Activated CD8-positive, alpha-beta T cell treated with anti-CD3 and anti-CD28 coated beads for 36 hours (primary cell): ENCODE measurements around the gene ABCD1. TPM values are rescaled to one million over a fixed set of nuclear protein-coding genes. Genes with fewer than 3 reads are reported as not detected.

Experiments used
- ATAC-seq: fragments of 200-7000 bp; cut with Tn5 transposase; one replicate; pipeline ENCODE4 v1.10.0; 2021; ENCODE audit warnings: mild to moderate bottlenecking, moderate library complexity
- CTCF ChIA-PET: fragments of 350-600 bp; sonication (Branson Sonifier 250); formaldehyde crosslinking; loops from one replicate; lab custom pipeline; 2021; ENCODE audit warnings: antibody characterized with exemption; lab: Charles Lee
- POLR2A ChIA-PET: fragments of 350-600 bp; sonication (Branson Sonifier 250); formaldehyde crosslinking; loops from one replicate; lab custom pipeline; 2021; ENCODE audit warnings: antibody characterized with exemption; lab: Charles Lee
- DNase-seq: peaks from one replicate; pipeline ENCODE4 v3.0.0-alpha.2; 2020
- H3K27ac Mint-ChIP-seq: one replicate; pipeline ENCODE4 v1.8.0; 2021; ENCODE audit warnings: mild to moderate bottlenecking, mixed read lengths
- H3K27me3 Mint-ChIP-seq: one replicate; pipeline ENCODE4 v1.8.0; 2021; ENCODE audit warnings: mixed read lengths
- H3K36me3 Mint-ChIP-seq: one replicate; pipeline ENCODE4 v1.8.0; 2021; ENCODE audit warnings: low read depth, mixed read lengths
- H3K4me1 Mint-ChIP-seq: one replicate; pipeline ENCODE4 v1.8.0; 2021; ENCODE audit warnings: low read depth, mixed read lengths
- H3K4me3 Mint-ChIP-seq: one replicate; pipeline ENCODE4 v1.8.0; 2021; ENCODE audit warnings: mild to moderate bottlenecking, moderate library complexity, mixed read lengths
- H3K9me3 Mint-ChIP-seq: one replicate; pipeline ENCODE4 v1.8.0; 2021; ENCODE audit warnings: mixed read lengths
- intact Hi-C: fragments of 100-400 bp; cut with micrococcal nuclease; formaldehyde crosslinking; loops from one replicate; pipeline ENCODE4 v1.10.0; 2022
- total RNA-seq, 2 experiments: library from RNA; stranded (reverse); gene quantifications; one replicate each; pipeline ENCODE4 v1.2.3, GENCODE V29; 2021
- TF ChIP-seq, protein P1 (sequence below): fragments of 200-600 bp; IDR thresholded peaks from one replicate; pipeline ENCODE4 v1.8.0; 2022; ENCODE audit warnings: antibody characterized with exemption, mild to moderate bottlenecking

Gene ABCD1
- total RNA-seq, 2 experiments from 2014 or later = 3.9 to 4.4 TPM

DNA sequence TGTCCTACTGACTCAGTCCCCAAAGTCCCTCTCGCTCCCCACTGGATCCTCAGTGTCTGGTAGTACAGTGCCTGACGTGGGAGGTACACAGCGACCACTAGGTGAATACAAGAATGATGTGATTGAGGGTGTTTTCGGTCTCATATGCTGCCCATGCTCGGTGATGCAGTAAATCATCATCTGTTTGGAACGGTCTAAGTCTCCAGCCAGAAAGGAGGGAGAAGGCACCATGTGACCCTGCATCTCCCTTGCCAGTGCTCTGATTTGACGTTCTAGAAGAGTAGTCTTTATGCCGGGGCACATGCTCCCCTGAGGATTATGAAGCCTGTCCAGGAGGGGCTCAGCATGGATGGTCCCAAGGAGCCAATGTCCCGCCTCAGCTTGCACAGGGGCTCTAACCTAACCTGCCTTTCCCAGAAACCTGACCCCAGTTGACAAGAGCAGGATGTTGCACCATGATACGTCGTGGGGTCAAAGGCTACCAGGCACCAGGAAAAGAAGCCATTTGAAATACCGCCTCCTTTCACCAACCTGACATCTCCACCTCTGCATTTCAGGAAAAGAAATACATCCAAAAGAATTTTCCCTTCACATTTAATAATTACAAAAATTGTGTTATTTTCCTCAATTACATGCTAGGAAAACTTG, 25.6 kb downstream of the ABCD1 start:
- POLR2A ChIA-PET = no interaction called here
- H3K27me3 Mint-ChIP-seq = no peaks in the 10 kb centered on the region
- H3K9me3 Mint-ChIP-seq = no peaks in the 10 kb centered on the region
- H3K4me3 Mint-ChIP-seq = no peak overlapping the region
- H3K36me3 Mint-ChIP-seq = no peaks in the 10 kb centered on the region
- H3K4me1 Mint-ChIP-seq = no peaks in the 10 kb centered on the region
- H3K27ac Mint-ChIP-seq = no peak overlapping the region
- ATAC-seq = no peak
- TF ChIP-seq, protein P1, sequence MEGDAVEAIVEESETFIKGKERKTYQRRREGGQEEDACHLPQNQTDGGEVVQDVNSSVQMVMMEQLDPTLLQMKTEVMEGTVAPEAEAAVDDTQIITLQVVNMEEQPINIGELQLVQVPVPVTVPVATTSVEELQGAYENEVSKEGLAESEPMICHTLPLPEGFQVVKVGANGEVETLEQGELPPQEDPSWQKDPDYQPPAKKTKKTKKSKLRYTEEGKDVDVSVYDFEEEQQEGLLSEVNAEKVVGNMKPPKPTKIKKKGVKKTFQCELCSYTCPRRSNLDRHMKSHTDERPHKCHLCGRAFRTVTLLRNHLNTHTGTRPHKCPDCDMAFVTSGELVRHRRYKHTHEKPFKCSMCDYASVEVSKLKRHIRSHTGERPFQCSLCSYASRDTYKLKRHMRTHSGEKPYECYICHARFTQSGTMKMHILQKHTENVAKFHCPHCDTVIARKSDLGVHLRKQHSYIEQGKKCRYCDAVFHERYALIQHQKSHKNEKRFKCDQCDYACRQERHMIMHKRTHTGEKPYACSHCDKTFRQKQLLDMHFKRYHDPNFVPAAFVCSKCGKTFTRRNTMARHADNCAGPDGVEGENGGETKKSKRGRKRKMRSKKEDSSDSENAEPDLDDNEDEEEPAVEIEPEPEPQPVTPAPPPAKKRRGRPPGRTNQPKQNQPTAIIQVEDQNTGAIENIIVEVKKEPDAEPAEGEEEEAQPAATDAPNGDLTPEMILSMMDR = no peak
- CTCF ChIA-PET = no interaction called here
- intact Hi-C loops = no loop called here
- DNase-seq = no peak

DNA sequence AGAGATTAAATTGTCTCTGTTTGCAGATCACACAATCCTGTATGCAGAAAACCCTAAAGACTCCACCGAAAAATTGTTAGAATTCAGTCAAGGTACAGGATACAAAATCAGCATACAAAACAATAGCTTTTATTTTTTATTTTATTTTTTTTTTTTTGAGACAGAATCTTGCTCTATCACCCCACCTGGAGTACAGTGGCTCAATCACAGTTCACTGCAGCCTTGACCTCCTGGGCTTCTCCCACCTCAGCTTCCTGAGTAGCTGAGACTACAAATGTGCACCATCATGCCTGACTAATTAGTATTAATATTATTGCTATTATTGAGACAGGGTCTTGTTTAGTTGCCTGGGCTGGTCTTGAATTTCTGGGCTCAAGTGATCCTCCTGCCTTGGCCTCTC, 30.5 kb downstream of the ABCD1 start:
- CTCF ChIA-PET = interaction anchor here (0.6 to 1.7 kb wide), 3 partner anchors 8 to 71 kb away, joined by 3 to 10 read pairs (median 3); partner anchors contain the start of gene PLXNB3
- no peaks in the 10 kb centered on the region for H3K36me3 Mint-ChIP-seq
- intact Hi-C loops = no loop called here

DNA sequence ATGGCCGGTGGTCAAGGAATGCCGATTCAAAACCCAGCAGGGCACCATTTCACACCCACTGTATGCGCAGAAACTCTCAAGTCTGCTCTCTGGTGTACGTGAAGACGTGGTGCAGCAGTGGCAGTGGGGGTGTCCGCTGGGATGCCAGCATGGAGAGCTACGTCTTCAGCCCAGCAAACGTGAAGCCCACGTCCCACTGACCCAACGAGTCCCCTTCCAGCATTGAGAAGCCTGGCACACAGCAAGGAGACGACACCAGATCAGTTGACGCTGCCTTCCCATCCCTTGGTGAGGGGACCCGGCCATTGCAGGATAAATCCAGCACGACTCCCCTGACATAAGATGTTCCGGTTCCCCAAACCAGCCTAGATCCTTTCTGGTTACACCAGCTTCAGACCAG, 37.2 kb downstream of the ABCD1 start:
- H3K4me1 Mint-ChIP-seq = peaks cover 9% of the 10 kb centered on the region
- POLR2A ChIA-PET = no interaction called here
- DNase-seq = no peak
- no peak overlapping the region for H3K27ac Mint-ChIP-seq
- no peaks in the 10 kb centered on the region for H3K27me3 Mint-ChIP-seq
- CTCF ChIA-PET = no interaction called here
- no peak for ATAC-seq
- no peaks in the 10 kb centered on the region for H3K36me3 Mint-ChIP-seq
- TF ChIP-seq, protein P1 = no peak
- intact Hi-C loops = loop anchor here (10.0 kb wide), 1 partner anchor 163 kb away; the partner anchor contains the start of gene ARHGAP4
- no peak overlapping the region for H3K4me3 Mint-ChIP-seq
- no peaks in the 10 kb centered on the region for H3K9me3 Mint-ChIP-seq

More for the DNA sequence above, 30.5 kb downstream of the ABCD1 start:
- Mint-ChIP-seq H3K4me3 (no peak overlapping the region), H3K27ac (no peak overlapping the region), H3K4me1 (no peaks in the 10 kb centered on the region), H3K9me3 (no peaks in the 10 kb centered on the region), H3K27me3 (no peaks in the 10 kb centered on the region)
- POLR2A ChIA-PET = no interaction called here
- DNase-seq = no peak
- ATAC-seq = no peak
- TF ChIP-seq, protein P1 = no peak

DNA sequence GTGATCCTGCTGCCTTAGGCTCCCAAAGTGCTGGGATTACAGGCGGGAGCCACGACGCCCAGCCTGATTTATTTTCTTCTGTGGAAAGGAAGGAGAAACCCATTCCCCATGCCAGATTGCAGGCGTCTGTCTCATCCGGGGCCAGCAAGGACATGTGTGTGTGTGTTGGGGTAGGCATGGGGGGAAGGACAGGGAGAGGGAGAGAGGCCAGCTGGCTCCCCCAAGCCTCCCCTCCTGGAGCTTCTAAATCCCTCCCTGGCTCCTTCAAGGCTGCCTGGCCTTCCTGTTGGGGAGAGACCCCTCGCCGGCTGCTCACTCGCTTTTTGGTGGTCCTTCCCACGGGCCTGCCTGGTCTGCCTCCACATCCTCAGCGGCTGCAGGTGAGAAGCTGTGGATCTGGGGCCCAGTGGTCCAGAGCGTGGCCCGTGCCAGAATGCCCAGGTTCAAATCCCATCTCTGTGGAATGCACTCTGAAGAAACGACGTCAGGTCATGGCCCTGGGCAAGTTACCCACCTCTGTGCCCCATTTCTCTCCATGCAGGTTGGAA, 38.0 kb downstream of the ABCD1 start:
- Mint-ChIP-seq H3K36me3 (no peaks in the 10 kb centered on the region), H3K9me3 (no peaks in the 10 kb centered on the region), H3K27ac (no peak overlapping the region), H3K4me3 (no peak overlapping the region), H3K27me3 (no peaks in the 10 kb centered on the region), H3K4me1 (peaks cover 11% of the 10 kb centered on the region)
- TF ChIP-seq, protein P1 = no peak
- intact Hi-C loops = loop anchor here (10.0 kb wide), 1 partner anchor 162 kb away; the partner anchor contains the start of gene ARHGAP4
- ChIA-PET POLR2A (no interaction called here), CTCF (interaction anchor here (1.2 to 2.0 kb wide), 5 partner anchors 8 to 204 kb away, joined by 3 to 10 read pairs (median 3); no protein-coding TSS in a partner anchor)
- ATAC-seq (no peak), DNase-seq (no peak)
